COLO668 (cell line): ENCODE data around the gene SLC25A1.
"Not testable (repeated sequence)": the region's sequence is repeated elsewhere in the genome, so short reads cannot be mapped to it uniquely, and the experiment has no call there.

ENCODE experiments used
- DNase-seq: peaks from one replicate; lab custom pipeline; 2025; ENCODE audit not compliant: unreplicated experiment; lab: John Stamatoyannopoulos, UW

SLC25A1 gene

GRCh38 chr22:19207401-19207808 is 28.9 kb upstream of the SLC25A1 start:
- no peak for DNase-seq

GRCh38 chr22:19206287-19206686 is 27.8 kb upstream of the SLC25A1 start:
- DNase-seq = no peak

DNA sequence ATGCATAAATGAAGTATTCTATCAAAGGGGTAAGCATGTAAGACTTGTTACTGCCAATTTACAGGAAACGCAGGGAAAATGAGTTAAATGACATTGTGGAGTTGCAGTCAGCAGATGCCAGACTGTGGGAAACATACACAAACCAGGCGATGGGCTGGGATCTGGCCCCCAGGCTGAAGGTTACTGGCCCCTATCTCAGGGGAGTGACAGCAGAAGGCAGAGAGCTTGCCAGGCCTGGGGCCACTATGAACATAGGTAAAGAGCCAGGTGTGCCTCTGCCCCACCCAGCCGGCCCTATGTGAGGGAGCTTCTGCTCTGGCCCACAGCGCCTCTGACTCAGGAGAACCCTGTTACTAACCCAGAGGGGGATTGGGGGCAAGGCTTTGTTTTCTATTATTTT is 26.1 kb upstream of the SLC25A1 start:
- no peak for DNase-seq

DNA sequence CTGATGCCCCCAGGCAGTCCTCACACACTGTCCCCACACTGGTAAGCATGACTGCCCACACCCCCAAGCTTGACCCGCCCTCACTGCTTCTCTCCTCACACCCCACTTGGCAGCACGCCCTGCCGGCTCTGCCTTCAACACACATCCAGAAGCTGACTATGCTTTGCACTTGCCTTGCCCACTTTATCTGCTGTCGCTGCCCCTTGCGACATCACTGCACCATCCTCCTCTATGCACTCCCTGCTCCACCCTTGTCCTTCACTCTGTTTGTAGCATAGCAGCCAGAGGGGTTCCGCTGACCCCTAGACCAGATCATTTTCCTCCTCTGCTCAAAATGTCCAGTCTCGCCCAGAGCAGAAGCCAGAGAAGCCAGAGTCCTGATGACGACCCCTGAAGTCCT is 25.3 kb upstream of the SLC25A1 start:
- no peak for DNase-seq

DNA sequence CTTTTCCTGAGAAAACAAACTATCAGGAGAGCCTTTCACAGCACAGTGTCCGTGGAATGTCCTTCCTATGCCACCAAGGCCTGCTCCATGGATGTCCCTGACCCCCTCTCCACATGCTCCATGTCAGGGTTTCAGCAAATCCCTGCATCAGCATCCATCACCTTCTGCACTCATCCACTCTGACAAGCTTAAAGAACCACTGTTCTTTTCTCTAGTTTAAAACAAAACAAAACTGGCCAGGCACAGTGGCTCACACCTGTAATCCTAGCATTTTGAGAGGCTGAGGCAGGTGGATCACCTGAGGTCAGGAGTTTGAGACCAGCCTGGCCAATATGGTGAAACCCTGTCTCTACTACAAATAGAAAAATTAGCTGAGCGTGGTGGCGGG is 24.3 kb upstream of the SLC25A1 start:
- DNase-seq = not testable (repeated sequence)

- no peak for DNase-seq
Measured at GRCh38 chr22:19201869-19202798, 23.6 kb upstream of the SLC25A1 start.

- DNase-seq = no peak
Measured at GRCh38 chr22:19201130-19201868, 22.8 kb upstream of the SLC25A1 start.

GRCh38 chr22:19199479-19199878 is 20.9 kb upstream of the SLC25A1 start:
- DNase-seq = no peak

GRCh38 chr22:19197997-19198865 is 19.7 kb upstream of the SLC25A1 start:
- DNase-seq = no peak

DNA sequence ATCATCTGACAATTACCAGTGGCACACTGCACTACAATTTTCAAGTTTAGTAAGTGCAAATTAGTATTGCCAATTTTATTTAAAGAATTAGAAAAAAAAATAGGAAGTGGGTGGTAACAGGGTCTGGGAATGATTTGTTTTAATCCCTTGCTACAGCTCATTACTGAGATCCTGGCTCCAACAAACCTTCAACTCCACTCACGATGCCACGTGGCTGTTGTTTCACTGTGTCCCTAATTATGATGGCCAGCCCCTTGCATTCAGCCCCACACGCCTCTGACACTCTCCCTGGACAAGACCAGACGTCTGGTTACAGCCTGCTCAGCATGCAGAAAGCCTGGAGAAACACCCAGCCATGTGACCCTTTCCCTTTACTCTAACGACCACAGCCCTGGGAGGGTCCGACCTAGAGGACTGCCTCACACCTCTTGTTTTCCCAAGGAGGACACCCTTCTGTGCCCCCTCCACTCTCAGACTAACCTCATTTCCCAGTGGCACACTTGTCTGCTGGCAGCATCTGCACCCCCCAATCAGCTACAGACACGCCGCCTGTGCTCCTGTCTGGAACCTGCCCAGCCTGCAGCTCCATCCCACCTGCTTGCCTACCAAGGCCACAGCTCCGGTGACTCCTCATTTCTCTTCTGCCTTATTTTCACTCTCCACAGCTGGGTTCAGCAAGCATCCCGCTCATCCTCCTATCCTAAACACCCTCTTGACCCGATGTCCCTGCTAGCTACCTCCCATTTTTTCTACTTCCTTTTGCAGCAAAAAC is 18.5 kb upstream of the SLC25A1 start:
- no peak for DNase-seq

DNA sequence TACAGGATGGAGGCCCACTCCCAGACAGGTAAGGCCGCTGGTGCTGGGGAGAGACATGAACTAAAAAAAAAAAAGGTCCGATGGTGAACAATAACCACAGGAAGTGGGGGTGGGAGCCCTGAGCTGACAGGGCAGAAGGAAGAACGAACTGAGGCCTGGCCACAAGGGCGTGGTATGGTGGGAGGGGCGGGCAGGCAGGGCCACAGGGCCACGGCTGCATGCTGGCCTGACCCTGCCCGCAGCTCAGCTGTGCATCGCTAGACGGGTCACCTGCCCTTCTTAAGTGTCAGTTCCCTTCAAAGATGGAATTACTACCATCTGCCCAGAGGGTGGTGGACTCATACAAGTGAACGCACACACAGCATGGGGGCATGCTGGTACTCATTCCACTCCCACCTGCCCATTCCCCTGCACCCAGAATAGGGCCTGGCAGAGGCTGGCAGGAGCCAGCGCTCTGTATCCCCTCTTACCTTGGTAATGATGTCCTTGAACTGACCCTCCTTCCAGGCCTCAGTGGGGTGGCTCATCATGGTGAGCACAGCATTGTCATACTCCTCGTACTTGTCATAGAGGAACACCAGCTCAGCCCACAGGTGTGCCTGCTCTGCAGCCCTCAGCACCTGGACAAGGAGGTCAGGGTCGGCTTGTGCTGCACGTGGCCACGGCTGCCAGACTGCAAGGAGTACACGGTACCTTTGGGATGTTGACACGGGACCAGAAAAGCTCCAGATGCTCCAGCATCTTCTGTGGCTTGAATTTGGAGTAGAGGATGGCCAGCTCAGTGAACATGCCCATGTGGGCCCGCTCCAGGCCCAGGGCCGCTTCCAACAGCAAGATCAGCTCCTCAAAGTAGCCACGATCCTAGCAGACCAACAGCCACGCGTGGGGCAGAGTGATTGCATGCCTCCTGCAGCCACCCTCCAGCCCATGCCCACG is 17.5 kb upstream of the SLC25A1 start:
- DNase-seq = no peak

- DNase-seq = no peak
Measured at GRCh38 chr22:19194766-19195536, 16.4 kb upstream of the SLC25A1 start.

- no peak for DNase-seq
Measured at GRCh38 chr22:19193879-19194278, 15.3 kb upstream of the SLC25A1 start.

- no peak for DNase-seq
Measured at GRCh38 chr22:19187716-19188563, 9.4 kb upstream of the SLC25A1 start.

DNA sequence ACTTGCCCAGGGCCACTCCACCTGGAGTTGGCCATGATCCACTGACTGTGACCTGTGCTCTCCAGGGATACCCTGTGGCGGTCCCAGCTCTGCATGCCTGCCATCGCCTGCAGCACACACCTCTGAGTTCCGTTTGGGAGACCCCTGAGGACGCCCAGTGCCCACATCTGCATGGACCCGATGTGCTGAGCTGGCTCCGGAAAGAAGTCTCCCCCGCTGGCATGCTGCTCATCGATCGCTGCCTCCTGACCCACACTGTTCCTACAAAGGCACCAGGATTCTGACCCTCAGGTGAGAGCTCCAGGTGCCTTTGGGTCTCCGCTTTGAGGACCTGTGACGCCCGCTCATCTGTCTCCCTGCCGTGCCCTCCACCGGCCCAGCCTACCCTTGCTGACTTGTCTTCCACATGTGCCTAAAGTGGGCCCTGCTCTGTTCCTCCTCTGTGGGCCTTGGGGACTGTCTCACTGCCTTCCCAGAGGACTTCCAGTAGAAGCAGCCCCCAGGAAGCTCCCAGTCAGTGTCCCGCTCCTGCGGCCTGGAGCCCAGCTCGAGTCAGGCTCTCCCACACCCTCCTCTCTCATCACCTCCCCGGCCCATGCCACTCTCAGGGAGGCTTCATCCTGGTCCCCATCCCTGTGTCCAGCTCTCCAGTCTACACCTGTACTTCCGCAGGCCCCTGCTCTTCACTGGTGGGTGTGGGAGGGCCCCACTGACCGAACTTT is 5.9 kb upstream of the SLC25A1 start:
- no peak for DNase-seq

- DNase-seq = no peak
Measured at GRCh38 chr22:19183216-19183615, 4.7 kb upstream of the SLC25A1 start.
